Astrocyte (in vitro differentiated cells and primary cell): ENCODE data around the gene TAMALIN. TPM values are rescaled to one million over a fixed set of nuclear protein-coding genes. Genes with fewer than 3 reads are reported as not detected.
A peak's percentile ranks its signal among the peaks of the same experiment; 100 is the strongest.

ENCODE experiments used
- DNase-seq: peaks from one replicate; pipeline ENCODE4 v3.0.0-alpha.2; 2010; ENCODE audit warnings: low read depth
- FAIRE-seq: peaks from 2 replicates; lab custom pipeline; 2011; peaks lifted over from hg19 to GRCh38; lab: Jason Lieb, UNC
- H2AFZ ChIP-seq: 2 replicates; pipeline ENCODE4 v1.6.0; 2012; ENCODE audit warnings: low read depth, low read length, inconsistent platforms
- H3K27ac ChIP-seq: 2 replicates; pipeline ENCODE4 v1.5.1; 2011; ENCODE audit warnings: low read depth, low read length, inconsistent platforms
- H3K27me3 ChIP-seq: 2 replicates; pipeline ENCODE4 v1.6.0; 2011; ENCODE audit warnings: low read length, inconsistent platforms; ENCODE audit not compliant: insufficient read depth
- H3K36me3 ChIP-seq: 2 replicates; pipeline ENCODE4 v1.5.1; 2011; ENCODE audit warnings: low read length, inconsistent platforms; ENCODE audit not compliant: insufficient read depth
- H3K4me1 ChIP-seq: 2 replicates; pipeline ENCODE4 v1.5.1; 2011; ENCODE audit warnings: low read length, inconsistent platforms; ENCODE audit not compliant: insufficient read depth
- H3K4me2 ChIP-seq: 2 replicates; pipeline ENCODE4 v1.6.0; 2012; ENCODE audit warnings: low read length, inconsistent platforms
- H3K4me3 ChIP-seq: 2 replicates; pipeline ENCODE4 v1.5.1; 2011; ENCODE audit warnings: low read depth, mild to moderate bottlenecking, low read length, inconsistent platforms; ENCODE audit not compliant: insufficient read depth
- H3K79me2 ChIP-seq: 2 replicates; pipeline ENCODE4 v1.6.0; 2012; ENCODE audit warnings: mild to moderate bottlenecking, low read length, inconsistent platforms; ENCODE audit not compliant: insufficient read depth
- H3K9ac ChIP-seq: 2 replicates; pipeline ENCODE4 v1.6.0; 2012; ENCODE audit warnings: mild to moderate bottlenecking, low read length, inconsistent platforms
- H3K9me3 ChIP-seq: 2 replicates; pipeline ENCODE4 v1.5.1; 2012; ENCODE audit warnings: low read depth, mild to moderate bottlenecking, low read length, inconsistent platforms; ENCODE audit not compliant: insufficient read depth
- H4K20me1 ChIP-seq: 2 replicates; pipeline ENCODE4 v1.6.0; 2012; ENCODE audit warnings: low read length, inconsistent platforms; ENCODE audit not compliant: insufficient read depth
- H3K27ac Mint-ChIP-seq: one replicate; pipeline ENCODE4 v1.8.0; 2021; ENCODE audit warnings: mild to moderate bottlenecking, mixed read lengths; ENCODE audit not compliant: unreplicated experiment
- H3K27me3 Mint-ChIP-seq: one replicate; pipeline ENCODE4 v1.8.0; 2021; ENCODE audit warnings: low read depth, mixed read lengths; ENCODE audit not compliant: unreplicated experiment
- H3K36me3 Mint-ChIP-seq: one replicate; pipeline ENCODE4 v1.8.0; 2021; ENCODE audit warnings: low read depth, mixed read lengths; ENCODE audit not compliant: unreplicated experiment
- H3K4me1 Mint-ChIP-seq: one replicate; pipeline ENCODE4 v1.8.0; 2021; ENCODE audit warnings: low read depth, mixed read lengths; ENCODE audit not compliant: unreplicated experiment
- H3K4me3 Mint-ChIP-seq: one replicate; pipeline ENCODE4 v1.8.0; 2021; ENCODE audit warnings: mild to moderate bottlenecking, moderate library complexity, mixed read lengths; ENCODE audit not compliant: unreplicated experiment
- H3K9me3 Mint-ChIP-seq: one replicate; pipeline ENCODE4 v1.8.0; 2021; ENCODE audit warnings: mild to moderate bottlenecking, mixed read lengths; ENCODE audit not compliant: unreplicated experiment
- CTCF ChIP-seq: IDR thresholded peaks from 2 replicates; pipeline ENCODE4 v1.5.1; 2011; ENCODE audit warnings: low read depth, mild to moderate bottlenecking, inconsistent platforms, low read length, moderate library complexity; ENCODE audit not compliant: insufficient read depth
- EZH2 ChIP-seq: IDR thresholded peaks from 2 replicates; pipeline ENCODE4 v1.6.1; 2012; ENCODE audit warnings: mild to moderate bottlenecking, low read length, inconsistent platforms; ENCODE audit not compliant: insufficient read depth
- total RNA-seq: library from RNA; stranded (reverse); gene quantifications from 2 replicates; pipeline ENCODE4 v1.2.1, GENCODE V29; 2021

TAMALIN gene
- total RNA-seq, 1 donor from 2014 or later: 9.6 TPM

- H3K9ac ChIP-seq: no peak overlapping the region
- H3K27ac Mint-ChIP-seq: no peak overlapping the region
- peaks cover 10% of the 10 kb centered on the region for H3K4me1 ChIP-seq
- no peaks in the 10 kb centered on the region for H3K79me2 ChIP-seq
- DNase-seq: peak; percentile 20
- H3K9me3 ChIP-seq: no peaks in the 10 kb centered on the region
- no peaks in the 10 kb centered on the region for H3K36me3 ChIP-seq
- H3K4me3 ChIP-seq: no peak overlapping the region
- H2AFZ ChIP-seq: no peak overlapping the region
- TF ChIP-seq CTCF (peak; percentile 46), EZH2 (no peak)
- peaks cover 14% of the 10 kb centered on the region for H3K27me3 Mint-ChIP-seq
- peaks cover 7% of the 10 kb centered on the region for H3K27me3 ChIP-seq
- no peak overlapping the region for H3K4me2 ChIP-seq
- FAIRE-seq: no peak
- peaks cover 4% of the 10 kb centered on the region for H3K9me3 Mint-ChIP-seq
- peaks cover 11% of the 10 kb centered on the region for H4K20me1 ChIP-seq
- peaks cover 21% of the 10 kb centered on the region for H3K4me1 Mint-ChIP-seq
- no peak overlapping the region for H3K27ac ChIP-seq
- peak overlapping the region; percentile 57 for H3K4me3 Mint-ChIP-seq
- peaks cover 4% of the 10 kb centered on the region for H3K36me3 Mint-ChIP-seq
Measured at GRCh38 chr12:52004042-52004648, 2.6 kb upstream of the TAMALIN start.

- Mint-ChIP-seq H3K36me3 (peaks cover 2% of the 10 kb centered on the region), H3K4me3 (peak overlapping the region; percentile 89)
Measured at GRCh38 chr12:52005218-52005902, 1.4 kb upstream of the TAMALIN start.

More at GRCh38 chr12:52005218-52005902, 1.4 kb upstream of the TAMALIN start:
- H3K4me3 ChIP-seq: no peak overlapping the region
- peaks cover 21% of the 10 kb centered on the region for H3K4me1 Mint-ChIP-seq
- DNase-seq (no peak), FAIRE-seq (no peak)
- peaks cover 16% of the 10 kb centered on the region for H3K4me1 ChIP-seq
- H3K9me3 ChIP-seq: no peaks in the 10 kb centered on the region
- H2AFZ ChIP-seq: no peak overlapping the region
- no peak overlapping the region for H3K9ac ChIP-seq
- no peak overlapping the region for H3K27ac Mint-ChIP-seq
- H3K36me3 ChIP-seq: no peaks in the 10 kb centered on the region
- peaks cover 14% of the 10 kb centered on the region for H3K27me3 Mint-ChIP-seq
- peaks cover 11% of the 10 kb centered on the region for H4K20me1 ChIP-seq
- no peak overlapping the region for H3K4me2 ChIP-seq
- H3K9me3 Mint-ChIP-seq: peaks cover 3% of the 10 kb centered on the region
- H3K79me2 ChIP-seq: no peaks in the 10 kb centered on the region
- H3K27me3 ChIP-seq: peaks cover 7% of the 10 kb centered on the region
- TF ChIP-seq CTCF (no peak), EZH2 (no peak)
- H3K27ac ChIP-seq: no peak overlapping the region
